ENCODE data around the gene ALKBH2.

The ALKBH2 gene

GRCh38 chr12:109098183-109098604 is 4.9 kb upstream of the ALKBH2 start:
- no peak overlapping the region for H2AK5ac ChIP-seq (ENCODE audit: low read length)
- peak overlapping the region; percentile 42 for H3K4ac ChIP-seq (ENCODE audit: low read depth, low read length)
- H3K18ac ChIP-seq (ENCODE audit: low read length), result peak overlapping the region; percentile 43
- H4K91ac ChIP-seq (ENCODE audit: low read depth, low read length), result peak overlapping the region; percentile 20
- peak overlapping the region; percentile 79 for H3K9ac ChIP-seq (ENCODE audit: low read length)
- no peaks in the 10 kb centered on the region for H3K79me2 ChIP-seq (ENCODE audit: control insufficient read depth, insufficient read depth, low read length, poor library complexity)
- no peak overlapping the region for H3K23ac ChIP-seq (ENCODE audit: low read length)
- H3K79me1 ChIP-seq (ENCODE audit: low read length), result peaks cover 5% of the 10 kb centered on the region
- no peaks in the 10 kb centered on the region for H3K9me3 ChIP-seq (ENCODE audit: insufficient read depth, low read depth, low read length)
- peak overlapping the region; percentile 77 for H2AFZ ChIP-seq (ENCODE audit: insufficient read depth, low read length, poor library complexity)
- no CpG with 5 or more reads among the region's 32 CpGs for WGBS (ENCODE audit: extremely low coverage, insufficient coverage, insufficient read length)
- H3K27ac ChIP-seq (ENCODE audit: low read depth, low read length), result peak overlapping the region; percentile 39
- peaks cover 16 to 21% of the 10 kb centered on the region in 2 experiments for H3K36me3 ChIP-seq (ENCODE audit: control insufficient read depth in 1 of 2, insufficient read depth in 2 of 2, low read length in 2 of 2)
- peak overlapping the region; percentile 78 for H3K4me3 ChIP-seq (ENCODE audit: low read depth, low read length)
- H3K27me3 ChIP-seq (ENCODE audit: insufficient read depth, low read length), result no peaks in the 10 kb centered on the region
- no peak overlapping the region for H2BK5ac ChIP-seq (ENCODE audit: low read depth, low read length, poor library complexity)
- peak overlapping the region; percentile 54 for H4K8ac ChIP-seq (ENCODE audit: low read depth, low read length)
- H3K4me1 ChIP-seq (ENCODE audit: control insufficient read depth in 1 of 2, insufficient read depth in 2 of 2, low read length in 2 of 2), result peaks cover 0 to 3% of the 10 kb centered on the region in 2 experiments
- peak overlapping the region; percentile 48 for H3K14ac ChIP-seq (ENCODE audit: low read length)
- no peak overlapping the region for H2BK12ac ChIP-seq (ENCODE audit: low read length)
- peak in 1 of 2 donors; percentile 61 for DNase-seq
- peak overlapping the region; percentile 69 for H3K4me2 ChIP-seq (ENCODE audit: low read length)
- no peak overlapping the region for H2BK120ac ChIP-seq (ENCODE audit: insufficient read depth, low read length, poor library complexity)
- peak overlapping the region; percentile 55 for H4K12ac ChIP-seq (ENCODE audit: low read depth, low read length)

GRCh38 chr12:109097435-109098182 is 4.3 kb upstream of the ALKBH2 start, which contains the start of gene UNG:
Gene UNG, plus strand, starts transcription at chr12:109097597. Its CDS starts 83 bp downstream, at chr12:109097680.
- H3K9me3 ChIP-seq (ENCODE audit: insufficient read depth, low read depth, low read length), result no peaks in the 10 kb centered on the region
- no peaks in the 10 kb centered on the region for H3K79me2 ChIP-seq (ENCODE audit: control insufficient read depth, insufficient read depth, low read length, poor library complexity)
- peaks cover 7% of the 10 kb centered on the region for H3K79me1 ChIP-seq (ENCODE audit: low read length)
- H3K4me2 ChIP-seq (ENCODE audit: low read length), result peak within 1 kb of the TSS; percentile 84
- peaks cover 13 to 19% of the 10 kb centered on the region in 2 experiments for H3K36me3 ChIP-seq (ENCODE audit: control insufficient read depth in 1 of 2, insufficient read depth in 2 of 2, low read length in 2 of 2)
- peak within 1 kb of the TSS; percentile 55 for H4K8ac ChIP-seq (ENCODE audit: low read depth, low read length)
- H4K91ac ChIP-seq (ENCODE audit: low read depth, low read length), result peak within 1 kb of the TSS; percentile 20
- H3K4me1 ChIP-seq (ENCODE audit: control insufficient read depth in 1 of 2, insufficient read depth in 2 of 2, low read length in 2 of 2), result peaks cover 6 to 8% of the 10 kb centered on the region in 2 experiments
- no peak within 1 kb of the TSS for H2AK5ac ChIP-seq (ENCODE audit: low read length)
- H3K9ac ChIP-seq (ENCODE audit: low read length), result peak within 1 kb of the TSS; percentile 79
- H3K27ac ChIP-seq (ENCODE audit: low read depth, low read length), result peak within 1 kb of the TSS; percentile 39
- WGBS (ENCODE audit: extremely low coverage, insufficient coverage, insufficient read length), result no CpG with 5 or more reads among the region's 71 CpGs
- no peak within 1 kb of the TSS for H2BK120ac ChIP-seq (ENCODE audit: insufficient read depth, low read length, poor library complexity)
- peak within 1 kb of the TSS; percentile 79 for H3K4me3 ChIP-seq (ENCODE audit: low read depth, low read length)
- H3K14ac ChIP-seq (ENCODE audit: low read length), result peak within 1 kb of the TSS; percentile 68
- H3K27me3 ChIP-seq (ENCODE audit: insufficient read depth, low read length), result no peaks in the 10 kb centered on the region
- H2BK5ac ChIP-seq (ENCODE audit: low read depth, low read length, poor library complexity), result no peak within 1 kb of the TSS
- H3K4ac ChIP-seq (ENCODE audit: low read depth, low read length), result peak within 1 kb of the TSS; percentile 42
- H2BK12ac ChIP-seq (ENCODE audit: low read length), result no peak within 1 kb of the TSS
- H4K12ac ChIP-seq (ENCODE audit: low read depth, low read length), result peak within 1 kb of the TSS; percentile 76
- H3K23ac ChIP-seq (ENCODE audit: low read length), result no peak within 1 kb of the TSS
- H3K18ac ChIP-seq (ENCODE audit: low read length), result peak within 1 kb of the TSS; percentile 43
- H2AFZ ChIP-seq (ENCODE audit: insufficient read depth, low read length, poor library complexity), result peak within 1 kb of the TSS; percentile 88
- peak; percentile 98 for DNase-seq

- no peaks in the 10 kb centered on the region for H3K27me3 ChIP-seq (ENCODE audit: insufficient read depth, low read length)
- no CpG with 5 or more reads among the region's 11 CpGs for WGBS (ENCODE audit: extremely low coverage, insufficient coverage, insufficient read length)
- H3K36me3 ChIP-seq (ENCODE audit: control insufficient read depth in 1 of 2, insufficient read depth in 2 of 2, low read length in 2 of 2), result peaks cover 12 to 15% of the 10 kb centered on the region in 2 experiments
- no peak overlapping the region for H2BK12ac ChIP-seq (ENCODE audit: low read length)
- H2BK120ac ChIP-seq (ENCODE audit: insufficient read depth, low read length, poor library complexity), result no peak overlapping the region
- no peak overlapping the region for H2BK5ac ChIP-seq (ENCODE audit: low read depth, low read length, poor library complexity)
- H3K9ac ChIP-seq (ENCODE audit: low read length), result no peak overlapping the region
- H3K4me1 ChIP-seq (ENCODE audit: control insufficient read depth in 1 of 2, insufficient read depth in 2 of 2, low read length in 2 of 2), result peaks cover 8 to 11% of the 10 kb centered on the region in 2 experiments
- H3K4ac ChIP-seq (ENCODE audit: low read depth, low read length), result no peak overlapping the region
- no peak overlapping the region for H3K18ac ChIP-seq (ENCODE audit: low read length)
- H3K14ac ChIP-seq (ENCODE audit: low read length), result peak overlapping the region; percentile 68
- H3K79me1 ChIP-seq (ENCODE audit: low read length), result peaks cover 7% of the 10 kb centered on the region
- peak overlapping the region; percentile 84 for H3K4me2 ChIP-seq (ENCODE audit: low read length)
- no peak overlapping the region for H4K91ac ChIP-seq (ENCODE audit: low read depth, low read length)
- peak overlapping the region; percentile 76 for H4K12ac ChIP-seq (ENCODE audit: low read depth, low read length)
- H3K9me3 ChIP-seq (ENCODE audit: insufficient read depth, low read depth, low read length), result no peaks in the 10 kb centered on the region
- no peak overlapping the region for H3K27ac ChIP-seq (ENCODE audit: low read depth, low read length)
- no peak overlapping the region for H2AK5ac ChIP-seq (ENCODE audit: low read length)
- H2AFZ ChIP-seq (ENCODE audit: insufficient read depth, low read length, poor library complexity), result peak overlapping the region; percentile 88
- H4K8ac ChIP-seq (ENCODE audit: low read depth, low read length), result peak overlapping the region; percentile 55
- no peak for DNase-seq
- H3K23ac ChIP-seq (ENCODE audit: low read length), result no peak overlapping the region
- no peak overlapping the region for H3K4me3 ChIP-seq (ENCODE audit: low read depth, low read length)
- H3K79me2 ChIP-seq (ENCODE audit: control insufficient read depth, insufficient read depth, low read length, poor library complexity), result no peaks in the 10 kb centered on the region
Measured at GRCh38 chr12:109097140-109097434, 3.8 kb upstream of the ALKBH2 start.

- DNase-seq, result no peak
Measured at GRCh38 chr12:109092497-109093021, 713 bp downstream of the ALKBH2 start.

More at GRCh38 chr12:109092497-109093021, 713 bp downstream of the ALKBH2 start:
- peak overlapping the region; percentile 66 for H3K4me2 ChIP-seq (ENCODE audit: low read length)
- H3K4me3 ChIP-seq (ENCODE audit: low read depth, low read length), result no peak overlapping the region
- H3K18ac ChIP-seq (ENCODE audit: low read length), result no peak overlapping the region
- H3K9me3 ChIP-seq (ENCODE audit: insufficient read depth, low read depth, low read length), result no peaks in the 10 kb centered on the region
- H3K27ac ChIP-seq (ENCODE audit: low read depth, low read length), result no peak overlapping the region
- H4K91ac ChIP-seq (ENCODE audit: low read depth, low read length), result peak overlapping the region; percentile 50
- H3K4ac ChIP-seq (ENCODE audit: low read depth, low read length), result no peak overlapping the region
- H2AFZ ChIP-seq (ENCODE audit: insufficient read depth, low read length, poor library complexity), result peak overlapping the region; percentile 46
- H3K79me2 ChIP-seq (ENCODE audit: control insufficient read depth, insufficient read depth, low read length, poor library complexity), result no peaks in the 10 kb centered on the region
- no peak overlapping the region for H3K9ac ChIP-seq (ENCODE audit: low read length)
- peak overlapping the region; percentile 85 for H4K8ac ChIP-seq (ENCODE audit: low read depth, low read length)
- no peak overlapping the region for H3K23ac ChIP-seq (ENCODE audit: low read length)
- H3K14ac ChIP-seq (ENCODE audit: low read length), result no peak overlapping the region
- peak overlapping the region; percentile 49 for H4K12ac ChIP-seq (ENCODE audit: low read depth, low read length)
- peaks cover 8 to 11% of the 10 kb centered on the region in 2 experiments for H3K4me1 ChIP-seq (ENCODE audit: control insufficient read depth in 1 of 2, insufficient read depth in 2 of 2, low read length in 2 of 2)
- H2AK5ac ChIP-seq (ENCODE audit: low read length), result no peak overlapping the region
- no peaks in the 10 kb centered on the region for H3K27me3 ChIP-seq (ENCODE audit: insufficient read depth, low read length)
- H2BK5ac ChIP-seq (ENCODE audit: low read depth, low read length, poor library complexity), result no peak overlapping the region
- peaks cover 6 to 10% of the 10 kb centered on the region in 2 experiments for H3K36me3 ChIP-seq (ENCODE audit: control insufficient read depth in 1 of 2, insufficient read depth in 2 of 2, low read length in 2 of 2)
- H3K79me1 ChIP-seq (ENCODE audit: low read length), result peaks cover 5% of the 10 kb centered on the region
- WGBS (ENCODE audit: extremely low coverage, insufficient coverage, insufficient read length), result no CpG with 5 or more reads among the region's 6 CpGs
- H2BK12ac ChIP-seq (ENCODE audit: low read length), result peak overlapping the region; percentile 10
- H2BK120ac ChIP-seq (ENCODE audit: insufficient read depth, low read length, poor library complexity), result no peak overlapping the region

Data from trophoblast cell (in vitro differentiated cells and primary cell).